HG03060 (cell line): ENCODE data around the gene ZNF287.
A peak's percentile ranks its signal among the peaks of the same experiment; 100 is the strongest.
"Not testable (repeated sequence)": the region's sequence is repeated elsewhere in the genome, so short reads cannot be mapped to it uniquely, and the experiment has no call there.

ENCODE experiments used
- ATAC-seq: cut with Tn5 transposase; IDR thresholded peaks from one replicate; pipeline ENCODE4 v1.9.1; 2021; ENCODE audit warnings: low read depth, moderate number of reproducible peaks; ENCODE audit not compliant: unreplicated experiment

The ZNF287 gene

DNA sequence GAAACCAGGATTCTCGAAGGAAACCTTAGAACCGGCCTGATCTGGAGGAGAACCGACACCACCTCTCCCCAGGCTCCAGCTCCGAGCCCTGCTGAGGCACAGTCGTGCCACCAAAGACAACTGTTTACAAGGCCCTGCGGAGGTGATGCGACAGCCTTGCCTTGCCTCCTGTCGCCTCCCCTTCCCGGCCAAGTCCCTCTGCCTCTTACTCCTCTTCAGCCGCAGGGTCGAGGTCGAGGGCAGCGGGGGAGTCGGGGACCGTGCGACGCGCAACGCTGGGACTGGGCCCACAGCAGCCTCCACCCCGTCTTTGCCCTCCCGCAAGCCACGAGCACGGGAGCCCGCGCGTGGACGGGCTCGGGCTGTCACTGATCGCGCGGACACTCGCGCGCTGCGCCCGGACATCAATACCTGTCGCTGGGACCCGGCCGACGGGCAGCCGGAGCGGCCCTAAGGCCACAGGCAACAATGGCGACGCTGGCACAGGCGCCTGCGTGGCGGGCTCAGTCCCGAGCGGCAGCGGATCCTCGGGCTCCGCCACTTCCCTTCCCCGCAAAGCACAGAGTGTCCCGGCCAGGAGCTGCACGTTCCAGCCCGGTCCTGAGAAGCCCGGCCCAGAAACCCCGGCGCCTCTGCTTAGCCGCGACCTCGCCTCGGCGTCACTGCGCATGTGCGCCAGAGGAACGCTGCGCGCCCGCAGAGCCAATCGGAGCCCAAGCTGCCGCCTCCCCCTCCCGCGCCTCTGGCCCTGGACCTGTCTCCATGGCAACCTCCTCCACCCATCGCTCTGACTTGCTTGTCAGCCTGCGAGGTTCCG lies at the start of gene ZNF287:
Gene ZNF287, minus strand, starts transcription at position 664 of the 817 bp plus-strand sequence. CDS start 1,473 bp downstream, outside the sequence.
- peak; percentile 85 for ATAC-seq

GRCh38 chr17:16617481-16618060 lies 48.6 kb upstream of the ZNF287 start:
- ATAC-seq: no peak

DNA sequence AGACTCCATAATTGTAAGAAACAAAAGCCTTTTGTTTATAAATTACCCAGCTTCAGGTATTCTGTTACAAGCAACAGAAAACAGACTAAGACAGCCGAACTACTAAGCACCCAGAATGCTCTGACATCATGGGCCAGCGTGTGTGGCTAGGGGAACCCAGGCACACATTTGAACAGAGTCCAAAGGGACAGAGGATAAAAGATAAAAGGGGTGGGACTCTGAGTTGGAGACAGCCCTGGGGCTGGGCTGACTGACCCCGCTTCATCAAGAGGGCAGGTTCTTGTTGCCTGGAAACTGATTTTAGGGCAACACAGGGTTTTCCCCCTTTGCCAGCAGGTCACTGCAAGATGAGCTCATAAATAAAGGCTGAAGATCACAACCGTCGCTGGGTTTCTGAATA lies 30.5 kb upstream of the ZNF287 start:
- no peak for ATAC-seq

DNA sequence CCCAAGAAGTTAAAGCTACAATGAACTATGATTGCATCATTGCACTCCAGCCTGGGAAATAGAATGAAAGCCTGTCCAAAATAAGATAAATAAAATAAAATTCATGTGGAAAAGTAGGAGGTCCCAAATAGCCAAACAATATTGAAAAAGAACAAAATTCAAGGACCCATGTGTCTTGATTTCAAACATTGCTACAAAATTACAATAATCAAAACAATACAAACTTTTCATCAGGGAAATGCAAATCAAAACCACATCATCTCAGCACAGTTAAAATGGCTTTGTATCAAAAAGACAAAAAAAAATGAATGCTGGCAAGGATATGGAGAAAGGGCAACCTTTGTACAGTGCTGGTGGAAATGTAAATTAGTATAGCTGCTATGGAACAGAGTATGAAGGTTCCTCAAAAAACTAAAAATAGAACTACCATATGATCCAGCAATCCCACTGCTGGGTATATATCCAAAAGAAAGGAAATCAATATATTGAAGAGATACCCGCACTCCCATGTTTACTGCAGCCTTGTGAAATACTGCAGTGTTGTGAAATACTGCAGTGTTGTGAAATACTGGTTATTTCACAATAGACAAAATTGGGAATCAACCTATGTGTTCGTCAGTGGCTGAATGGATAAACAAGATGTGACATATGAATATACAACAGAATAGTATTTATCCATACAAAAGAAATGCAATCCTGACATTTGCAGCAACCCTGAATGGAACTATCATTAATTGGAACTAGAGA lies 24.5 kb upstream of the ZNF287 start:
- ATAC-seq: no peak

DNA sequence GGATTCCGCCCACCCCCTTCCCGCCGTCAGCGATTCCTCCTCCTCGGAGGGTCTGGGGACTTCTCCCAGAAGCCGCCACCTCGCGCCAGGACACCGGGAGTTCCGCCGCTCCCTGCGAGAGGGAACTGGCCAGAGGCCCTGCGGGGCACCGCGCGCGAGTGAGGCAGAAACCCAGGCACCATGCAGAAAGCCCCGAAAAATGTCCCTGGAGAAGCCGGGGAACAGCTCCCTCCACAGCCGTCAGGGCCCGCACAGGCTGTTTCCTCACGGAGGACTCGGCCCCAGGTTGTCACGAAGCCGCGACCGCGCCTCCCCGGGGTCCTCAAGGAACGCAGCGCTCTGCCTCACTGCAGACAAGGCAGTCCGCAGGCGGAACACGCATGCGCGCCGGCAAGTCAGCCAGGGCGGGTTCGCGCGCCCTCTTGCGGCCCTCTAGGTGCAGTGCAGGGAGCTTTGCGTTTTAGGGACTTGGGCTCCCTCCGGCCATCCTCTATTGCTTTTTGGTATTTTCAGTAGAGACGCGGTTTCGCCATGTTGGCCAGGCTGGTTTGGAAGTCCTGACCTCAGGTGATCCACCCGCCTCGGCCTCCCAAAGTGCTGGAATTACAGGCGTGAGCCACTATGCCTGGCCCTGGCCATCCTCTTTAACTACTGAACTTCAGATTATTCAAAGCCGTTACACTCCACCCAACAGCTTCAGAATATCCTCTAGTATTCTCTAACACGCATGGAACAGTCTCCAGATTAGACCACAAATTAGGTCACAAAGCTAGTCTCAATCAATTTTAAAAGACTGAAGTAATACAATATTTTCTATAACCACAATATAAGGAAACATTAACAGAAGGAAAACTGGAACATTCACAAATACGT lies 20.3 kb upstream of the ZNF287 start:
- ATAC-seq: no peak

GRCh38 chr17:16585796-16586195 lies 16.8 kb upstream of the ZNF287 start:
- no peak for ATAC-seq

DNA sequence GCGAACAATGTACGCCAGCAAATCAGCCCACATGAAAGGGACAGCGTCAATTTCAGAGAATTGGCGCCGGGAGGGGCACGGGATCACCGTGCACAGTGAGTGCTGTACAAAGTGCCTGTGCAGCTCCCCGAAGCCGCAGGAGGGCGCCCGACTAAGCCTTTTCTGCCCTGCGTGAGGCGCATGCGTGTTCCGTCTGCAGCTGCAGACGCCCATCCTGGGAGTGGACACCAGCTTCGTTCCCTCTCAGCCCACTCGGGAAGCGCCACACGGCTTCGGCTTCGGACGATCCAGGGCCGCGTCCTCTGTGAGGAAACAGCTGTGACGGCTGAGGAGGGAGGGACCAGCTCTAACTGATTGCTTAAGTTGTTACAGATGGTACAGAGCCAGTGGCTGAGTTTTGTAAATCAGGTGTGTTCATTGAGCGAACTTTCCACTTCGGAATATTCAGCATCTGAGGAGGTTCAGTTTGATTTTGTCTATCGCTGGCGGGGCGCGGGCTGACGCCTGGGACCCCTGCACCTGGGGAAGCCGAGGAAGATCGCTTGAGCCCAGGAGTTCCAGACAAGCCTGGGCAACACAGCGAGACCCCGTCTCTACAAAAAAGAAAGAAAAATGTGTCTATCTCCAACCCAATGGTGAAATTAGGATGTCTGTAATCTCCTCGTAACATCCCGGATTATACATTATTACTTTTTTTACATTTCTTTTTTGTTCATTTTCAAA lies 15.4 kb upstream of the ZNF287 start:
- ATAC-seq: no peak

DNA sequence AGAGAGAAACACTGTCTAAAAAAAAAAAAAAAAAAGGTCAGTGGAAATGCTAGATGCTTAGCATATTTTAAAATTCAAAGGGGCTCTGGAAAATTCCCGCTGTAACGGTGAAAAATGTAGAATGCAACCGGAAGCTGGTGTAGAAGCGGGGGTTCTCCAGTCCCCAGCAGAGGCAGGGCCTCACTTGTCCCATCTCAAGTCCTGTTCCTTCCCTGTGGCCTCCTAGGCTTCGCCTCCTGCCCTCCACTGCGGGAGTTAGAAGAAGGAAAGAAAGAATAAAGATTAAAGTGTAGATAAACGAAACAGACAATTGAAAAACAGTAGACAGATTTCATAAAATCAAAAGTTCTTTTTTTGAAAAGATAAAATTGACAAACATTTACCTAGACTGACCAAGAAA lies 14.8 kb upstream of the ZNF287 start:
- ATAC-seq: no peak

DNA sequence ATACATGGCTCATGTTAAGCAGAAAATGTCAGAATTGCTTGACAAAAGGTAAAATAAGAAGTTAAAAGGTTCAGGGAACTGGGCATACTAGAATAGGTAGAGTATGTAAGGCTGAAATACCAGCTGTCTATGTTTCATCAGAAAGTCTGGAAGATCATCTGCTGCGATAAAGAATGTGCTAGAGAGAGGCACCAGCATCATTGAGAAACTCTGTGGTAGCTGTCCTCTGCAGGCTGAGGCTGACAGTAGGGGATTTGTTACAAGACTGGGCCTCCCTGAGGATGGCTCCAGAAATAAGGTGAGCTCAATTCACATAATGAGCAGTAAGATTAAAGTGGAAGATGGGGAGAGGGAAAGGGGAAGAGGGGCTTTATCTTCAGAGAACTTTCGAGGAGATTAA lies 4.5 kb upstream of the ZNF287 start:
- ATAC-seq: no peak

DNA sequence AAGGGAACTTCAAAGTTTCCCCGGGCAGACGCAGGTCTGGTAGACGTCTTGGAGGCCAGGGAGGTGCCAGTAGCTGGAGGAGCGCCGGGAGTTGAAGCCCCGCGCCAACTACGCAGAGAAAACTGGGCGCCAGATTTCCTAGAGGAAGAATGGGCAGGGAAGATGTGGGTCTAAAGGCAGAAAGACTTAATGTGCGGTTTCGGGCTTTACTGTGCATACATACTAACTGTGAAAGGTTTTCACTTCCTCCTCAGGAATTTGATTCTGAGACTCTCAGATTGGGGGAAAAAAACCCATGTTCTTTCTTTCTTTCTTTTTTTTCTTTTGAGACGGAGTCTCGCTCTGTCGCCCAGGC lies 331 bp upstream of the ZNF287 start:
- no peak for ATAC-seq

DNA sequence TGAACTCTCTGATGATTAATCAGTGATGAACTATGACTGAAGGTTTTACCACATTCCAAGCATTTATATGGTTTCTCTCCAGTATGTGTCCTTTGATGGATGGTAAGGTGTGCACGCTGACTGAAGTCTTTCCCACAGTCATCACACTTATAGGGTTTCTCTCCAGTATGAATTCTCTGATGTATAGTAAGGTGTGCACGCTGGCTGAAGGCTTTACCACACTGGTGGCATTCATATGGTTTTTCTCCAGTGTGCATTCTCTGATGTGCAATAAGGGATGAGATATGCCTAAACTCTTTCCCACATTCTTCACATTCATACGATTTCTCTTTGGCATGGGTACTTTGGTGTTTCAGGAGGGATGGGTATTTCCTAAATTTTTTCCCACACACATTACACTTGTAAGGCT lies 16.4 kb downstream of the ZNF287 start:
- no peak for ATAC-seq

GRCh38 chr17:16551878-16552636 lies 16.9 kb downstream of the ZNF287 start:
- no peak for ATAC-seq

DNA sequence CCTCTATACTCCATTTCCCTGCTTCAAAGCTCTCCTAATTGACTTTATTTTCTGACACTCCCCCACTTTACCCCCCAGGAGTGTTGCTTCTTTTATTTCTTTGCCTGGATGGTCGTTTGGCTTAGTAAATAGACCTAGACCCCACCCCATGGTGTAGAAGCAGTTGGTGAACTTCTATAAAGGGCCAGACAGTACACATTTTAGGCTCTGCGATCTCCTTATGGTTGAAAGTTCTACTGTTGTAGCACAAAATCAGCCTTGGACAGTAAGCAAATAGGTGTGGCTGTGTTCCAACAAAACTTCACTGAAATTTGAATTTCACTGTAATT lies 31.9 kb downstream of the ZNF287 start:
- no peak for ATAC-seq

GRCh38 chr17:16534236-16534635 lies 34.8 kb downstream of the ZNF287 start:
- no peak for ATAC-seq

- no peak for ATAC-seq
Observed at GRCh38 chr17:16529906-16530305, 39.1 kb downstream of the ZNF287 start.

DNA sequence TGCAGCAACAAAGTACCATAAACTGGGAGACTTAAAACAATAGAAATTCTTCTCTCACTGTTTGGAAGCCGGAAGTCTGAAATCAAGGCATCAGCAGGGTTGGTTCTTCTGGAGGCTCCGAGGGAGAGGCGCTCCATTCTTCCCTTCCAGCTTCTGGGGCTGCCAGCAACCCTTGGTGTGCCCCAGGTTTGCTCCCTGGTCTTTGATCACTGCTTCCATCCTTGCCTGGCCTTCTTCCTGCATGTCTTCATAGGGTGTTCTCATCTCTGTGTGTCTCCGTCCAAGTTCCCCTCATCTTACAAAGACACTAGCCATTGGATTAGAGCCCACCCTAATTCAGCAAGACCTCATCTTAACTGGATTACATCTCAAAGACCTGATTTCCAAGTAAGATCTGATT lies 41.7 kb downstream of the ZNF287 start:
- ATAC-seq: no peak

DNA sequence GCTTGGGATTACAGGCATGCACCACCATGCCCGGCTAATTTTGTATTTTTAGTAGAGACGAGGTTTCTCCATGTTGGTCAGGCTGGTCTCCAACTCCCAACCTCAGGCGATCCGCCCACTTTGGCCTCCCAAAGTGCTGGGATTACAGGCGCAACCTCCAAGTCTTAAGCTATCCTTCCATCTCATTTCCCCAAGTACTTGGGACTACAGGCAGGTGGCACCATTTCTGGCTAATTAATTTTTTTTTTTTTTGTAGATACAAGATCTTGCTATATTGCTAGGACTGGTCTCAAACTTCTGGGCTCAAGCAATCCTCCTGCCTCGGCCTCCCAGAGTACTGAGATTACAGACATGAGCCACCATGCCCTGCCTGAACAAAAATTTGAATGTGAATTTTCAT lies 43.4 kb downstream of the ZNF287 start:
- not testable (repeated sequence) for ATAC-seq

- no peak for ATAC-seq
Observed at GRCh38 chr17:16521070-16521727, 47.8 kb downstream of the ZNF287 start.

- ATAC-seq: no peak
Observed at GRCh38 chr17:16519021-16519420, 50.0 kb downstream of the ZNF287 start.
